Measurements from ENCODE around the gene MLEC.

DNA sequence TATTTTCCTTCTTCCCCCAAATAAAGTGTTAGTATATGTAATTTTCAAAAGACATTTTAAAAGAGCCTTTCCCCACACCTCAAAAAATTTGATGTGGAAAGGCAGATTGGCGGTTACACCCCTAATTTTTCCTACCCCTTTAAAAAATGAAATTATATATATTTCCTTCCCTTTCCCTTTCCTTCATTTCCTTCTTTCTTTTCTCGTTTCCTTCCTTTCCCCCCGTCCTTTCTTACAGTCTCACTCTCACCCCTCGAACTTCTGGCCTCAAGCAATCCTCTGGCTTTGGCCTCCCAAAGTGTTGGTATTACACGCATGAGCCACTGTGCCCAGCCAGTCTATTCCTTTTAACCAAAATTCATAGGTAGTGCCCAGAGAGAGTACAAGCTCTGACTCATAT, 19.1 kb downstream of the MLEC start:
- TF ChIP-seq, protein P1, sequence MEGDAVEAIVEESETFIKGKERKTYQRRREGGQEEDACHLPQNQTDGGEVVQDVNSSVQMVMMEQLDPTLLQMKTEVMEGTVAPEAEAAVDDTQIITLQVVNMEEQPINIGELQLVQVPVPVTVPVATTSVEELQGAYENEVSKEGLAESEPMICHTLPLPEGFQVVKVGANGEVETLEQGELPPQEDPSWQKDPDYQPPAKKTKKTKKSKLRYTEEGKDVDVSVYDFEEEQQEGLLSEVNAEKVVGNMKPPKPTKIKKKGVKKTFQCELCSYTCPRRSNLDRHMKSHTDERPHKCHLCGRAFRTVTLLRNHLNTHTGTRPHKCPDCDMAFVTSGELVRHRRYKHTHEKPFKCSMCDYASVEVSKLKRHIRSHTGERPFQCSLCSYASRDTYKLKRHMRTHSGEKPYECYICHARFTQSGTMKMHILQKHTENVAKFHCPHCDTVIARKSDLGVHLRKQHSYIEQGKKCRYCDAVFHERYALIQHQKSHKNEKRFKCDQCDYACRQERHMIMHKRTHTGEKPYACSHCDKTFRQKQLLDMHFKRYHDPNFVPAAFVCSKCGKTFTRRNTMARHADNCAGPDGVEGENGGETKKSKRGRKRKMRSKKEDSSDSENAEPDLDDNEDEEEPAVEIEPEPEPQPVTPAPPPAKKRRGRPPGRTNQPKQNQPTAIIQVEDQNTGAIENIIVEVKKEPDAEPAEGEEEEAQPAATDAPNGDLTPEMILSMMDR (IDR thresholded peaks at IDR 0.05 in 4 of 5, conservative IDR thresholded peaks at IDR 0.05 in 1 of 5) = no peak
- TF ChIP-seq POLR2A (IDR thresholded peaks at IDR 0.05) = no peak
